D721Med (cell line): ENCODE measurements around the gene SOX10.

Experiments
- DNase-seq: peaks from one replicate; pipeline ENCODE4 v3.0.0; 2011; ENCODE audit warnings: low spot score; ENCODE audit not compliant: insufficient read length
- FAIRE-seq: peaks from 2 replicates; lab custom pipeline; 2011; peaks lifted over from hg19 to GRCh38; lab: Jason Lieb, UNC
- CTCF ChIP-seq: IDR thresholded peaks from 2 replicates; pipeline ENCODE4 v1.5.1; 2012; ENCODE audit warnings: mild to moderate bottlenecking, control low read depth; ENCODE audit not compliant: insufficient read depth; ENCODE audit errors: missing control alignments

SOX10 gene

GRCh38 chr22:37930952-37931440 lies 53.4 kb downstream of the SOX10 start:
- FAIRE-seq = no peak
- TF ChIP-seq CTCF = no peak
- no peak for DNase-seq

DNA sequence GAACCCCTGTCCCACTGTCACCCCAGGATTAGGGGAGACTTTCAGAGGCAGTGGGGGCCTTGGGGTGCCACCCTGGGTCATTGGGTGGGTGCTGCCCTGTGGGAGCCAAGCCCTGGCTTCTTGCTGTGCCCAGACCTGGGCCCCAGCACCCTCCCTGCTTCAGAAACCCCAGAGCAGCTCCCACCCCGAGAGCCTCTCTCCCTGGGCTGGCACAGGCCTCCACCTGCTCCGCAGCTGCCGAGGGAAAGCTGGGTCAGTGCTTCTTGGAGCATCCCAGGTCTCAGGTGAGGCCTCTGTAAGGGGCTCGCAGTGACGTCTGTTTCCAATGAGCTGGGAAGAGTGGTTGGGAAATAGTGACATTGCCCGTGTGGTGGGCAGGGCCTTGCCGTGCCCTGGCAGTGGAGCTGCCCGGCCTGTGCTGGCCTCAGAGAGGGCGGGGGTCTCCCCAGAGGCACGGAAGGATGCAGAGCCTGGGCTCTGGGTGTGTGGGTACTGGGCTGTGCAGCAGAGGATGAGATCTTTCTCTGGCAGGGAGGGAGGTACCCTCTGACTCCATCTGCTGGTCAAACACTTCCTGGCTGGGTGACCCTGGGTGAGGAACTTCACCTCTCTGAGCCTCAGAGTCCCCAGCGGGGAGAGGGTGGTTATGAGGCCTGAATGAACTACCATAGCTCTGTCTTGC lies 53.9 kb downstream of the SOX10 start:
- no peak for FAIRE-seq
- no peak for DNase-seq
- peak; percentile 25 for TF ChIP-seq CTCF

GRCh38 chr22:37929390-37929789 lies 55.0 kb downstream of the SOX10 start:
- no peak for FAIRE-seq
- TF ChIP-seq CTCF = no peak
- no peak for DNase-seq

DNA sequence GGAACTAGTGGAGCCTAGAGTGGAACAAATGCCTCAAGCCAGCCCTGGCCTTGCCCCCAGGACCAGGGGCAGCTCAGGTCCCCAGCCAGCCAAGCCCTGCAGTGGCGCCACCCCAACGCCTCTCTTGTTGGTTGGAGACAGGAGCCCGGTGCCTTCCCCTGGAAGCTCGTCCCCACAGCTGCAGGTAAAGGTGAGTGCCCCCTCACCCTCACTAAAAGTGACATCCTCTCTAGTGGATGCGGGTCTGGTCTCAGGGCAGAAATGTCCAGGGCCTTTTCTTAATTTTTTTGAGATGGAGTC lies 56.8 kb downstream of the SOX10 start:
- no peak for TF ChIP-seq CTCF
- FAIRE-seq = no peak
- no peak for DNase-seq

DNA sequence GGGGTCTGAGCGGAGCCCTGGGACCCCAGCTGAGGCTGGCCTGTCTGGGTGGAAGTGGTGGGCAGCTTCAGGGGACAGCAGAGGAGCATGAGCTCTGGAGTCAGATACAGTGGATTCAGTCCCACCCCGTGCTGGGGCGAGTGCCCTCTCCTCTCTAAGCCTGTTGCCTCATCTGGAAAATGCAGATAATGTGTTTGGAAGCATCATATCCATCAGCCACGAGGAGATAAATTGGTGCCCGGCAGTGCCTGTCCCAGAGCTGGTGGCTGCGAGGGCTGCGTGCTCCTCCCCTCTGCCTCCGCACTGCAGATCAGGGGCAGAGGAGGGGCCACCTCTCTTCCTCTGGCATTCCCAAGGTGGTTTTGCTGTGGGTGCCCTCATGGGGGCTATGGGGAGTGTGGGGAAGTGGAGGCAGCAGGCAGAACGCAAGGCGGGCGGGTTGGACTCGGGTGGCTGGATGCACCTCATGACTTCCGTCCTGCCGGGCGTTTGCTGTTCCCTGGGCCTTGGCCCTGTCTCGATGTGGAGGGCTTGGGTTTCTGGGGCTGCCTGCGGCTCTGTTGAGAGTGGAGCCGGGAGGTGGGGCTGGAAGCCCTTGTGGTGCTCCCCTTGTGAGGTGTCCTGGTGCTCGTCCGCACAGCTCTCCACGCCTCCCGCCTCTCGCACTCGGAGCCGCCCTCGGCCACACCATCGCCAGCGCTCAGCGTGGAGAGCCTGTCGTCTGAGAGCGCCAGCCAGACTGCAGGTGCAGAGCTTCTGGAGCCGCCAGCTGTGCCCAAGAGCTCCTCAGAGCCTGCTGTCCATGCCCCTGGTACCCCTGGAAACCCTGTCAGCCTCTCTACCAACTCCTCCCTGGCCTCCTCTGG lies 57.4 kb downstream of the SOX10 start:
- TF ChIP-seq CTCF = no peak
- DNase-seq = no peak
- FAIRE-seq = no peak

GRCh38 chr22:37926358-37926757 lies 58.0 kb downstream of the SOX10 start:
- no peak for DNase-seq
- FAIRE-seq = no peak
- no peak for TF ChIP-seq CTCF

- no peak for FAIRE-seq
- no peak for DNase-seq
- TF ChIP-seq CTCF = no peak
Observed at GRCh38 chr22:37925767-37926166, 58.6 kb downstream of the SOX10 start.
